Stimulated activated naive CD8-positive, alpha-beta T cell treated with anti-CD3 and anti-CD28 coated beads, Interleukin-15, amount 100 ng/mL, for 72 hours (primary cell): Measurements from ENCODE around the gene TAF11L13.
"Not testable (repeated sequence)": the region's sequence is repeated elsewhere in the genome, so short reads cannot be mapped to it uniquely, and the experiment has no call there.

Experiments used
- ATAC-seq: fragments of 150-1000 bp; cut with Tn5 transposase; 2 replicates; pipeline ENCODE4 v1.10.0; 2021; ENCODE audit warnings: mild to moderate bottlenecking, moderate library complexity
- DNase-seq, 2 donors: peaks; one replicate each; pipeline ENCODE4 v3.0.0; 2021 to 2022
- H3K27ac Mint-ChIP-seq, 2 donors: one replicate each; pipeline ENCODE4 v1.8.0; 2022; ENCODE audit warnings: mild to moderate bottlenecking in 2 of 2, mixed read lengths in 2 of 2, moderate library complexity in 2 of 2
- H3K27me3 Mint-ChIP-seq: one replicate; pipeline ENCODE4 v1.8.0; 2022; ENCODE audit warnings: mixed read lengths
- H3K4me1 Mint-ChIP-seq: one replicate; pipeline ENCODE4 v1.8.0; 2022; ENCODE audit warnings: mild to moderate bottlenecking, mixed read lengths
- H3K4me3 Mint-ChIP-seq, 2 donors: one replicate each; pipeline ENCODE4 v1.8.0; 2022; ENCODE audit warnings: mild to moderate bottlenecking in 2 of 2, mixed read lengths in 2 of 2, moderate library complexity in 1 of 2
- H3K9me3 Mint-ChIP-seq, 2 donors: one replicate each; pipeline ENCODE4 v1.8.0; 2022; ENCODE audit warnings: mixed read lengths in 2 of 2

Gene TAF11L13

DNA sequence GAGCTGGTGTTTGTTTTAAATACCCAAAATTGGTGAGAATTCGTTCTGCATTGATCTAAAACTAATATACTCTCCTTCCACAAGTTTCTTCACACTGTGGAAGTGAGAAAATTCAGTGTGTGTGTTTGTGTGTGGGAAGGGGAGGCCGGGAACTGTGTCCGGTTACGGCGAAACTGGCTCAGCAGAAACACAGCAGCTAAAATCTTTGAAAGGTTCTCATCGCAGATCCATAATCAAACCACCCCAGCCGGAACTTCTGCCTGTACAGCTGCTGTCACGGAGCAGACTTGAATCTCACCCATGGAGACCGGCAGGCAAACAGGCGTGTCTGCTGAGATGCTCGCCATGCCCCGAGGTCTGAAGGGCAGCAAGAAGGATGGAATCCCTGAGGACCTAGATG, at the start of gene TAF11L13:
Gene TAF11L13 (plus strand): TSS at position 301 of the 400 bp plus-strand sequence.
- H3K4me1 Mint-ChIP-seq, ATAC-seq, H3K4me3 Mint-ChIP-seq, H3K27me3 Mint-ChIP-seq, H3K27ac Mint-ChIP-seq, DNase-seq: not testable (repeated sequence)
- H3K9me3 Mint-ChIP-seq, result peaks cover 8 to 13% of the 10 kb centered on the region in 2 donors

DNA sequence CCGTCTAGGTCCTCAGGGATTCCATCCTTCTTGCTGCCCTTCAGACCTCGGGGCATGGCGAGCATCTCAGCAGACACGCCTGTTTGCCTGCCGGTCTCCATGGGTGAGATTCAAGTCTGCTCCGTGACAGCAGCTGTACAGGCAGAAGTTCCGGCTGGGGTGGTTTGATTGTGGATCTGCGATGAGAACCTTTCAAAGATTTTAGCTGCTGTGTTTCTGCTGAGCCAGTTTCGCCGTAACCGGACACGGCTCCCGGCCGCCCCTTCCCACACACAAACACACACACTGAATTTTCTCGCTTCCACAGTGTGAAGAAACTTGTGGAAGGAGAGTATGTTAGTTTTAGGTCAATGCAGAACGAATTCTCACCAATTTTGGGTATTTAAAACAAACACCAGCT, 46.2 kb upstream of the TAF11L13 start, which contains the start of gene TAF11L7:
Gene TAF11L7 (minus strand): TSS at position 101 of the 400 bp plus-strand sequence.
- H3K4me1 Mint-ChIP-seq, H3K9me3 Mint-ChIP-seq, DNase-seq, H3K4me3 Mint-ChIP-seq, H3K27me3 Mint-ChIP-seq, H3K27ac Mint-ChIP-seq, ATAC-seq: not testable (repeated sequence)

DNA sequence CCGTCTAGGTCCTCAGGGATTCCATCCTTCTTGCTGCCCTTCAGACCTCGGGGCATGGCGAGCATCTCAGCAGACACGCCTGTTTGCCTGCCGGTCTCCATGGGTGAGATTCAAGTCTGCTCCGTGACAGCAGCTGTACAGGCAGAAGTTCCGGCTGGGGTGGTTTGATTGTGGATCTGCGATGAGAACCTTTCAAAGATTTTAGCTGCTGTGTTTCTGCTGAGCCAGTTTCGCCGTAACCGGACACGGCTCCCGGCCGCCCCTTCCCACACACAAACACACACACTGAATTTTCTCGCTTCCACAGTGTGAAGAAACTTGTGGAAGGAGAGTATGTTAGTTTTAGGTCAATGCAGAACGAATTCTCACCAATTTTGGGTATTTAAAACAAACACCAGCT, 41.0 kb upstream of the TAF11L13 start, which contains the start of gene TAF11L8:
Gene TAF11L8 (minus strand): TSS at position 101 of the 400 bp plus-strand sequence.
- H3K9me3 Mint-ChIP-seq, H3K27me3 Mint-ChIP-seq, H3K4me3 Mint-ChIP-seq, ATAC-seq, DNase-seq, H3K4me1 Mint-ChIP-seq, H3K27ac Mint-ChIP-seq: not testable (repeated sequence)

DNA sequence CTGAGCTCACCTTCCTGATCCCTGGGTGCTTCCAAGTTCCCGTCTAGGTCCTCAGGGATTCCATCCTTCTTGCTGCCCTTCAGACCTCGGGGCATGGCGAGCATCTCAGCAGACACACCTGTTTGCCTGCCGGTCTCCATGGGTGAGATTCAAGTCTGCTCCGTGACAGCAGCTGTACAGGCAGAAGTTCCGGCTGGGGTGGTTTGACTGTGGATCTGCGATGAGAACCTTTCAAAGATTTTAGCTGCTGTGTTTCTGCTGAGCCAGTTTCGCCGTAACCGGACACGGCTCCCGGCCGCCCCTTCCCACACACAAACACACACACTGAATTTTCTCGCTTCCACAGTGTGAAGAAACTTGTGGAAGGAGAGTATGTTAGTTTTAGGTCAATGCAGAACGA, 37.6 kb upstream of the TAF11L13 start, which contains the start of gene TAF11L9:
Gene TAF11L9 (minus strand): TSS at position 140 of the 400 bp plus-strand sequence.
- DNase-seq, ATAC-seq, H3K4me3 Mint-ChIP-seq, H3K9me3 Mint-ChIP-seq, H3K4me1 Mint-ChIP-seq, H3K27ac Mint-ChIP-seq, H3K27me3 Mint-ChIP-seq: not testable (repeated sequence)

DNA sequence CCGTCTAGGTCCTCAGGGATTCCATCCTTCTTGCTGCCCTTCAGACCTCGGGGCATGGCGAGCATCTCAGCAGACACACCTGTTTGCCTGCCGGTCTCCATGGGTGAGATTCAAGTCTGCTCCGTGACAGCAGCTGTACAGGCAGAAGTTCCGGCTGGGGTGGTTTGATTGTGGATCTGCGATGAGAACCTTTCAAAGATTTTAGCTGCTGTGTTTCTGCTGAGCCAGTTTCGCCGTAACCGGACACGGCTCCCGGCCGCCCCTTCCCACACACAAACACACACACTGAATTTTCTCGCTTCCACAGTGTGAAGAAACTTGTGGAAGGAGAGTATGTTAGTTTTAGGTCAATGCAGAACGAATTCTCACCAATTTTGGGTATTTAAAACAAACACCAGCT, 34.2 kb upstream of the TAF11L13 start, which contains the start of gene TAF11L10:
Gene TAF11L10 (minus strand): TSS at position 101 of the 400 bp plus-strand sequence.
- H3K27me3 Mint-ChIP-seq, H3K9me3 Mint-ChIP-seq, DNase-seq, H3K4me1 Mint-ChIP-seq, H3K27ac Mint-ChIP-seq, H3K4me3 Mint-ChIP-seq, ATAC-seq: not testable (repeated sequence)

DNA sequence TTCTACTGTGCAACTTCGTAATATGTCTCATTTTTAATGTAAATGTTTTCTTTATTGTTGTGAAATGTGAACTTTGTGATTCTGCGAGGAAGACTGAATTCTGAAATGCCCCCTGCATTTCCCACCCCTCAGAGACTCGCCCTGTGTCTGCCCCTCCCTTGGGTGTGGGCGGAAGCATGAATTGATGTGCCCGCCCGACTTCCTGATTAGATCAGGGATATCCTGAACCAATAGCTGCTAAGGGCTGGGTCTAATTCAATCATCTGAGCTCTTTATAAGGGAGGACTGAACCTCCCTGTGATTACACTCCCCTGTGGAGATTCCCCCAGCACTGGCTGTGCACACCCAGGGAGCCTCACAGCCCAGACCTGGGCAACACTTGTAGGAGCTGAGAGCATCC, 28.0 kb upstream of the TAF11L13 start, which contains the start of gene TAF11L11:
Gene TAF11L11 (plus strand): TSS at position 304 of the 400 bp plus-strand sequence.
- H3K9me3 Mint-ChIP-seq, result peaks cover 4 to 19% of the 10 kb centered on the region in 2 donors
- H3K27ac Mint-ChIP-seq, ATAC-seq, DNase-seq, H3K4me1 Mint-ChIP-seq, H3K27me3 Mint-ChIP-seq, H3K4me3 Mint-ChIP-seq: not testable (repeated sequence)

DNA sequence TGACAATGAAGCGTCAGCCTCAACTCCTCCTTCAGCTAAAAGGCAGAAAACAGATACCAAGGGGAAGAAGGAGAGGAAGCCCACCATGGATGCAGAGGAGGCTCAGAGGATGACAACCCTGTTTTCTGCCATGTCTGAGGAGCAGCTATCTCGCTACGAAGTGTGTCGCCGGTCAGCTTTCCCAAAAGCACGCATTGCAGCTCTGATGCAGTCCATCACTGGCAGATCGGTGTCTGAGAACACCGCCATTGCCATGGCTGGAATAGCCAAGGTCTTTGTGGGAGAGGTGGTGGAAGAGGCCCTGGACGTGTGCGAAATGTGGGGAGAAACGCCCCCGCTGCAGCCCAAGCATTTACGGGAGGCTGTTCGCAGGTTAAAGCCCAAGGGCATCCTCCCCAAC, 26.9 kb upstream of the TAF11L13 start:
- H3K27ac Mint-ChIP-seq, result no peak overlapping the region
- H3K4me3 Mint-ChIP-seq, result no peak overlapping the region
- no peak for ATAC-seq

DNA sequence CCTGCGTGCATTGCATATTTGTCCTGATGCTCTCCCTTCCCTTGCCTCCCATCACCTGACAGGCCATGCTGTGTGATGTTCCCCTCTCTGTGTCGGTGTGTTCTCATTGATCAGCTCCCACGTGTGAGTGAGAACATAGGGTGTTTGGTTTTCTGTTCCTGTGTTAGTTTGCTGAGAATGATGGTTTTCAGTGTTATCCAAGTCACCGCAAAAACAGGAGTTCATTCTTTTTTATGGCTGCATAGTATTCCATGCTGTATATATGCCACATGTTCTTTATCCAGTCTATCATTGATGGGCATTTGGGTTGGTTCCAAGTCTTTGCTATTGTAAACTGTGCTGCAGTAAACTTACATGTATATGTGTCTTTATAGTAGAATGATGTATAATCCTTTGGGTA, 24.4 kb upstream of the TAF11L13 start:
- H3K27me3 Mint-ChIP-seq, H3K27ac Mint-ChIP-seq, DNase-seq, H3K4me1 Mint-ChIP-seq, ATAC-seq, H3K4me3 Mint-ChIP-seq: not testable (repeated sequence)
- peaks cover 4 to 27% of the 10 kb centered on the region in 2 donors for H3K9me3 Mint-ChIP-seq

More for the DNA sequence above, 26.9 kb upstream of the TAF11L13 start:
- no peak for DNase-seq
- no peaks in the 10 kb centered on the region for H3K4me1 Mint-ChIP-seq
- peaks cover 4 to 19% of the 10 kb centered on the region in 2 donors for H3K9me3 Mint-ChIP-seq
- no peaks in the 10 kb centered on the region for H3K27me3 Mint-ChIP-seq

DNA sequence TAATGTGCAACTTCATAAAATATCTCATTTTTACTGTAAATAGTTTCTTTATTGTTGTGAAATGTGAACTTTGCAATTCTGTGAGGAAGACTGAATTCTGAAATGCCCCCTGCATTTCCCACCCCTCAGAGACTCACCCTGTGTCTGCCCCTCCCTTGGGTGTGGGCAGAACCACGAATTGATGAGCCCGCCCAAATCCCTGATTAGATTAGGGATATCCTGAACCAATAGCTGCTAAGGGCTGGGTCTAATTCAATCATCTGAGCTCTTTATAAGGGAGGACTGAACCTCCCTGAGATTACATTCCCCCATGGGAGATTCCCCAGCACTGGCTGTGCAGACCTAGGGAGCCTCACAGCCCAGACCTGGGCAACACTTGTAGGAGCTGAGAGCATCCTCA, 21.8 kb upstream of the TAF11L13 start, which contains the start of gene TAF11L12:
Gene TAF11L12 (plus strand): TSS at position 301 of the 400 bp plus-strand sequence.
- H3K4me3 Mint-ChIP-seq, ATAC-seq, H3K27me3 Mint-ChIP-seq, H3K27ac Mint-ChIP-seq, DNase-seq, H3K4me1 Mint-ChIP-seq: not testable (repeated sequence)
- peaks cover 4 to 20% of the 10 kb centered on the region in 2 donors for H3K9me3 Mint-ChIP-seq

DNA sequence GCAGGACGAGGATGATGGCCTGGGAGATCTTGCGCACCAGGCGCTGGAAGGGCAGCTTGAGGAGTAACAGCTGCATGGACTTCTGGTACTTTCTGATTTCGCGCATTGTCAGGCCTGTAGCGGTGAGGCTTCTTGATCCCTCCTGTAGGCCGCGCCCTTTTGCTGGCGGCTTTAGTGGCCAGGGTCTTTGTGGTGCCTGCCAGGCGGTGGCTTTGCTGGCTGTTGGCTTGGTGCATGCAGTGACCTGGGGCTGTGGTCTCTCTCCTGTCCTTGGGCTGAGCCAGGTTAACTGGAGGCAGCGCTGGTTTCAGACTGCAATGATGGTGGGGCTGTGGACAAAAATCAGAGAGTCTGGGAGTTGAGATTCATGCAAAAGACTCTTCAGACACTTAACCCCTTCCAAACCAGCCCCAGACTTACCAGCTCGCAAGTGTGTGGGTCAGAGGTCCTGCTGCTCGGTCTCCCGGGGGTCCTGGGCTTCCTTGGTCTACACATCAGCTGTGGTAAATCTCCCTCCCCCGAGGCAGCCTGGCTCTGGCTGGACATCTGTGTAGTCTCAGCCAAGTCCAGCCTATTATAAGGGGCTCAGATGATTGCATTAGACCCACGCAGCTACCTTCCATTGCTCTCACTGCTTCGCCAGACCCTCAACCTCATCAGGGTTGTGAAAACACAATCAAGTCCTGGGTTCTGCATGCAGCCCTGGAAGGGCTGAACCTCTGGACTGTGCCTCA, 16.8 kb upstream of the TAF11L13 start:
- Mint-ChIP-seq H3K27me3 (no peaks in the 10 kb centered on the region), H3K27ac (no peak overlapping the region), H3K9me3 (peaks cover 5 to 8% of the 10 kb centered on the region in 2 donors), H3K4me3 (no peak overlapping the region), H3K4me1 (no peaks in the 10 kb centered on the region)
- DNase-seq (no peak), ATAC-seq (no peak)

DNA sequence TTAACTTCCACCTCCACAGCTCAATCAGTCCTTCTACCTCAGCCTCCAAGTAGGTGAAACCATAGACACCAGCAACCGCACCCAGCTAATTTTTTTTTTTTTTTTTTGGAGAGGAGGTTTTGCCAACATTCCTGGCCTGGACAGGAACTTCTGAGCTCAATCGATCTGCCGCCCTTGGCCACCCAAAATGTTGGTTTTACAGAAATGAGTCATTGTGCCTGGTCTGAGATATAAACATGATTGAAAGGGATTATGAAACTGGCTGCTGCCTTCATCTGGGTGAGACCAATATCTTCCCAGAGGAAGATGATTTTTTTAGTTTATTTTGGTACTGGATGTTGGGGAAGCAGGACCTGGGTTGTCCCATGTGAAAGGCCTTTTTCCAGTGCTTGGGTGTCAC, 12.5 kb upstream of the TAF11L13 start:
- H3K27me3 Mint-ChIP-seq, result no peaks in the 10 kb centered on the region
- no peaks in the 10 kb centered on the region for H3K4me1 Mint-ChIP-seq
- DNase-seq, result no peak
- peaks cover 3 to 7% of the 10 kb centered on the region in 2 donors for H3K9me3 Mint-ChIP-seq
- H3K27ac Mint-ChIP-seq, result no peak overlapping the region
- no peak overlapping the region for H3K4me3 Mint-ChIP-seq
- no peak for ATAC-seq

DNA sequence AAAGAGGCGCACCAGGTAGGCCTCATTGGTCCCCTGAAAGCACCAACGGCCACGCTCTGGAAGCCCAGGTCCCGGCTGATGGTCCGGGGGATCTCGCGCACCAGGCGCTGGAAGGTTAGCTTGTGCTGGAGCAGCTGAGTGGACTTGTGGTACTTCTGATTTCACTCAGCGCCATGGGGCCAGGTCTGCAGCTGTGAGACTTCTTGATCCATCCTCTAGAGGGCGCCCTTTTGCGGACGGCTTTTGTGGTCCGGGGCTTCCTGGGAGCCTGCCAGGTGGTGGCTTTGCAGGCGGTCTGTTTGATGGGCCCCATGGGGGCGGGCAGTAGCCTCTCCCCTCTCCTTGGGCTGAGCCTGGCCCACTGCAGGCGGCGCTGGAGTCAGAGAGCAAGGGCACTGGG, 11.3 kb upstream of the TAF11L13 start:
- Mint-ChIP-seq H3K27me3 (no peaks in the 10 kb centered on the region), H3K4me3 (no peak overlapping the region), H3K9me3 (peaks cover 3 to 7% of the 10 kb centered on the region in 2 donors), H3K27ac (no peak overlapping the region), H3K4me1 (no peaks in the 10 kb centered on the region)
- ATAC-seq, result no peak
- no peak for DNase-seq

DNA sequence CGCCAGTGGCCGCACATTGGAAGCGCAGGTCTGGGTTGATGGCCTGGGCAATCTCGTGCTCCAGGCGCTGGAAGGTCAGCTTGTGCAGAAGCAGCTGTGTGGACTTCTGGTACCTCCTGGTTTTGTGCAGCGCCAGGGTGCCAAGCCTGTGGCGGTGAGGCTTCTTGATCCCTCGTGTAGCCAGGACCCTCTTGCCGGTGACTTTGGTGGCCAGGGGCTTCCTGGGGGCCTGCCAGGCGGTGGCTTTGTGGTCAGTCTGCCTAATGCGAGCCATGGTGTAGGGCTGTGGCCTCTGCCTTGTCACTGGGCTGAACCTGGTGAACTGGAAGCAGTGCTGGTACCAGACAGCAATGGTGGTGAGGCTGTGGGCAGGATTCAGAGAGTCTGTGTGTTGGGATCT, 6.2 kb upstream of the TAF11L13 start:
- no peaks in the 10 kb centered on the region for H3K4me1 Mint-ChIP-seq
- H3K27me3 Mint-ChIP-seq, result no peaks in the 10 kb centered on the region
- H3K27ac Mint-ChIP-seq, result no peak overlapping the region
- H3K4me3 Mint-ChIP-seq, result no peak overlapping the region
- no peak for ATAC-seq
- H3K9me3 Mint-ChIP-seq, result peaks cover 0 to 7% of the 10 kb centered on the region in 2 donors
- DNase-seq, result no peak

DNA sequence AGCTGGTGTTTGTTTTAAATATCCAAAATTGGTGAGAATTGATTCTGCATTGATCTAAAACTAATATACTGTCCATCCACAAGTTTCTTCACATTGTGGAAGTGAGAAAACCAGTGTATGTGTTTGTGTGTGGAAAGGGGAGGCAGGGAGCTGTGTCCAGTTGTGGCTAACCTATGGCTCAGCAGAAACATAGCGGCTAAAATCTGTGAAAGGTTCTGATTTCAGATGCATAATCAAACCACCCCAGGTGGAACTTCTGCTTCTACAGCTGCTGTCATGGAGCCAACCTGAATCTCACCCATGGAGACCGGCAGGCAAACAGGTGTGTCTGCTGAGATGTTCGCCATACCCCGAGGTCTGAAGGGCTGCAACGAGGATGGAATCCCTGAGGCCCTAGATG, 2.3 kb downstream of the TAF11L13 start, which contains the start of gene TAF11L14:
Gene TAF11L14 (plus strand): TSS at position 301 of the 400 bp plus-strand sequence.
- no peak for DNase-seq
- H3K4me3 Mint-ChIP-seq, result no peak within 1 kb of the TSS
- H3K9me3 Mint-ChIP-seq, result peaks cover 8 to 13% of the 10 kb centered on the region in 2 donors
- no peaks in the 10 kb centered on the region for H3K4me1 Mint-ChIP-seq
- no peaks in the 10 kb centered on the region for H3K27me3 Mint-ChIP-seq
- H3K27ac Mint-ChIP-seq, result peak within 1 kb of the TSS in 1 of 2 donors; percentile 67
- ATAC-seq, result no peak

DNA sequence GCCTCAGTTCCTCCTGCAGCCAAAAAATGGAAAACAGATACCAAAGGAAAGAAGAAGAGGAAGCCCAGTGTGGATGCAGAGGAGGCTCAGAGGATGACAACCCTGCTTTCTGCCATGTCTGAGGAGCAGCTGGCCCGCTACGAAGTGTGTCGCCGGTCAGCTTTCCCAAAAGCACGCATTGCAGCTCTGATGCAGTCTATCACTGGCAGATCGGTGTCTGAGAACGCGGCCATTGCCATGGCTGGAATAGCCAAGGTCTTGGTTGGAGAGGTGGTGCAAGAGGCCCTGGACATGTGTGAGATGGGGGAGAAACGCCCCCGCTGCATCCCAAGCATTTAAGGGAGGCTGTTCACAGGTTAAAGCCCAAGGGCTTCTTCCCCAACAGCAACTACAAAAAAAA, 17.3 kb downstream of the TAF11L13 start:
- H3K9me3 Mint-ChIP-seq, result peaks cover 23 to 25% of the 10 kb centered on the region in 2 donors
- H3K4me1 Mint-ChIP-seq, H3K4me3 Mint-ChIP-seq, H3K27ac Mint-ChIP-seq, ATAC-seq, H3K27me3 Mint-ChIP-seq, DNase-seq: not testable (repeated sequence)

DNA sequence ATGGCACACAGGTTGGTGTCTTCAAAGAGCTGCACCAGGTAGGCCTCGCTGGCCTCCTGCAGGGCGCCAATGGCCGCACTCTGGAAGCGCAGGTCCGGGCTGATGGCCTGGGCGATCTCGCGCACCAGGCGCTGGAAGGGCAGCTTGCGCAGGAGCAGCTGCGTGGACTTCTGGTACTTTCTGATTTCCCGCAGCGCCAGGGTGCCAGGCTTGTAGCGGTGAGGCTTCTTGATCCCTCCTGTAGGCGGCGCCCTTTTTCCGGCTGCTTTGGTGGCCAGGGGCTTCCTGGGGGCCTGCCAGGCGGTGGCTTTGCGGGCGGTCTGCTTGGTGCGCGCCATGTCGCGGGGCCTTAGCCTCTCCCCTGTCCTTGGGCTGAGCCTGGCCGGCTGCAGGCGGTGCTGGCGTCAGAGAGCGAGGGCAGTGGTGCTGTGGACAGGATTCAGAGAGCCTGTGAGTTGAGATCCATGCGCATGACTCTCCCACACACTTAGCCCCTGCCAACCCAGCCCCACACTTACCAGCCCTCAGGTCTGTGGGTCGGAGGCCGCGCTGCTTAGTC, 23.4 kb downstream of the TAF11L13 start:
- not testable (repeated sequence) for H3K27me3 Mint-ChIP-seq, ATAC-seq, H3K4me3 Mint-ChIP-seq, DNase-seq, H3K4me1 Mint-ChIP-seq, H3K27ac Mint-ChIP-seq
- H3K9me3 Mint-ChIP-seq, result peaks cover 11 to 12% of the 10 kb centered on the region in 2 donors
